GM21367 (cell line): ENCODE data around the gene NPB.

Experiments
- ATAC-seq: cut with Tn5 transposase; IDR thresholded peaks from one replicate; pipeline ENCODE4 v1.9.1; 2021; ENCODE audit not compliant: unreplicated experiment

Gene NPB

GRCh38 chr17:81869221-81870130 lies 32.6 kb upstream of the NPB start:
- ATAC-seq, result no peak

GRCh38 chr17:81870131-81870980 lies 31.7 kb upstream of the NPB start:
- ATAC-seq, result no peak

- ATAC-seq, result peak; percentile 1
Measured at GRCh38 chr17:81870981-81871386, 31.1 kb upstream of the NPB start, which contains the start of gene ARHGDIA. Gene ARHGDIA (minus strand): TSS chr17:81871337. CDS start chr17:81869930, 1,407 bp downstream.

- ATAC-seq, result peak; percentile 34
Measured at GRCh38 chr17:81871387-81872230, 30.4 kb upstream of the NPB start.

GRCh38 chr17:81877569-81877968 lies 24.5 kb upstream of the NPB start:
- ATAC-seq, result no peak

- no peak for ATAC-seq
Measured at GRCh38 chr17:81878294-81878693, 23.7 kb upstream of the NPB start.

GRCh38 chr17:81879121-81879520 lies 22.9 kb upstream of the NPB start:
- no peak for ATAC-seq

- ATAC-seq, result no peak
Measured at GRCh38 chr17:81884520-81884919, 17.5 kb upstream of the NPB start.

- no peak for ATAC-seq
Measured at GRCh38 chr17:81884968-81885367, 17.1 kb upstream of the NPB start.

- ATAC-seq, result no peak
Measured at GRCh38 chr17:81885454-81885853, 16.6 kb upstream of the NPB start.

GRCh38 chr17:81885869-81886548 lies 16.0 kb upstream of the NPB start:
- ATAC-seq, result no peak

- ATAC-seq, result no peak
Measured at GRCh38 chr17:81888105-81888987, 13.7 kb upstream of the NPB start.

GRCh38 chr17:81888988-81889595 lies 12.9 kb upstream of the NPB start:
- no peak for ATAC-seq

GRCh38 chr17:81889602-81890001 lies 12.4 kb upstream of the NPB start:
- no peak for ATAC-seq

GRCh38 chr17:81890447-81891302 lies 11.4 kb upstream of the NPB start:
- peak; percentile 1 for ATAC-seq

- ATAC-seq, result no peak
Measured at GRCh38 chr17:81891303-81891552, 10.8 kb upstream of the NPB start.

- ATAC-seq, result no peak
Measured at GRCh38 chr17:81895400-81895799, 6.6 kb upstream of the NPB start.
